ENCODE measurements around the gene ZNF526. TPM values are rescaled to one million over a fixed set of nuclear protein-coding genes. Genes with fewer than 3 reads are reported as not detected.
"Not testable (repeated sequence)": the region's sequence is repeated elsewhere in the genome, so short reads cannot be mapped to it uniquely, and the experiment has no call there.

The ZNF526 gene
- total RNA-seq, 1 donor from 2014 or later: 9.6 TPM

GRCh38 chr19:42261763-42262162 lies 41.7 kb downstream of the ZNF526 start:
- H3K4me3 ChIP-seq: no peak overlapping the region
- intact Hi-C loops (cut with DNase I): no loop called here

GRCh38 chr19:42266105-42266504 lies 46.0 kb downstream of the ZNF526 start:
- H3K9me3 ChIP-seq; H3K27me3 ChIP-seq; DNase-seq; H3K4me3 ChIP-seq; H3K36me3 ChIP-seq; ATAC-seq; H3K27ac ChIP-seq; intact Hi-C loops (cut with DNase I): not testable (repeated sequence)
- H3K4me1 ChIP-seq: peaks cover 19% of the 10 kb centered on the region

More at GRCh38 chr19:42261763-42262162, 41.7 kb downstream of the ZNF526 start:
- no peak for ATAC-seq
- no peak for TF ChIP-seq CTCF (IDR thresholded peaks at IDR 0.05)
- no peak overlapping the region for H3K27ac ChIP-seq
- H3K27me3 ChIP-seq: no peaks in the 10 kb centered on the region
- H3K36me3 ChIP-seq: no peaks in the 10 kb centered on the region
- DNase-seq: no peak
- no peaks in the 10 kb centered on the region for H3K9me3 ChIP-seq
- no peaks in the 10 kb centered on the region for H3K4me1 ChIP-seq

DNA sequence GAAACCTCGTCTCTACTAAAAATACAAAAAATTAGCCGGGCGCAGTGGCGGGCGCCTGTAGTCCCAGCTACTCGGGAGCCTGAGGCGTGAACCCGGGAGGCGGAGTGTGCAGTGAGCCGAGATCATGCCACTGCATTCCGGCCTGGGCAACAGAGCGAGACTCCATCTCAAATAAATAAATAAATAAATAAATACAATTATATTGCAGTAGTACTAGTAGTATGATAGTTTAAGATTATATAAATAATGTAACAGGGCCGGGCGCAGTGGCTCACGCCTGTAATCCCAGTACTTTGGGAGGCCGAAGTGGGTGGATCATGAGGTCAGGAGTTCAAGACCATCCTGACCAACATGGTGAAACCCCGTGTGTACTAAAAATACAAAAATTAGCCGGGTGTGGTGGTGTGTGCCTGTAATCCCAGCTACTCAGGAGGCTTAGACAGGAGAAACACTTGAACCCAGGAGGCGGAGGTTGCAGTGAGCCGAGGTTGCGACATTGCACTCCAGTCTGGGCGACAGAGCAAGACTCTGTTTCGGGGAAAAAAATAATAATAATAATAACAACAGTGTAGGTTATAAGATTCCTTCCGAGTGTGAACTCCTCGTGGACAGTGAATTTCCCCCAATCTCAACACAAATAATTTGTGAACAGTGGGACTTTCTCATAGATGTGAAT lies 47.0 kb downstream of the ZNF526 start:
- intact Hi-C loops (cut with DNase I); DNase-seq; H3K27me3 ChIP-seq; ATAC-seq; H3K9me3 ChIP-seq; H3K4me3 ChIP-seq; H3K36me3 ChIP-seq: not testable (repeated sequence)
- peaks cover 25% of the 10 kb centered on the region for H3K4me1 ChIP-seq
- peak overlapping the region; percentile 99 for H3K27ac ChIP-seq

DNA sequence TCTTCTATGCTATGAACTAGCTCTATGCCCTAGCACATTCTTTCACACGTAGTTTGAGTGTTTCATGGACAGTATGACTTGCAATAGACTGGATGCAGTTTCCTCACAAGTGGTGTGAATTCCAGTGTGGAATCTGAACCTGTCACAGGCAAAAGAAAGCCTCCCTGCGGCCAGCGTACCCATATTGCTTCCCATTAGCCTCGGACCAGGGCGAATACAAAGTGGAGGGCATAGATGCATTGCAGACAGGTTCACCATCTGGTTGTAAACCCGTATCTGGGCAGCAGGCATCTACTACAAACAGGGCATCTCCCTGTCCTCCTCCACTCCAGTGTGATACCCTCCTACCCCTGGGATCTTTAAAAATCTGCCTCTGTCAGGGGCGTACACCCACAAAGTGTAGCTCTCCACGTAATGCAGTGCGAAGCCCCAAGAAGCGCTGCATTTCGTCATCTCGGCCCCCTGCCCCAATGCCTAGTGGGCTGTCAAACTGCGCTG lies 47.6 kb downstream of the ZNF526 start:
- intact Hi-C loops (cut with DNase I): no loop called here
- no peak for DNase-seq
- H3K27ac ChIP-seq: peak overlapping the region; percentile 99

GRCh38 chr19:42268142-42268703 lies 48.1 kb downstream of the ZNF526 start:
- peaks cover 25% of the 10 kb centered on the region for H3K4me1 ChIP-seq
- peak overlapping the region; percentile 99 for H3K27ac ChIP-seq
- intact Hi-C loops (cut with DNase I): no loop called here
- no peaks in the 10 kb centered on the region for H3K27me3 ChIP-seq
- DNase-seq (peak; percentile 99), ATAC-seq (peak; percentile 83)
- peaks cover 13% of the 10 kb centered on the region for H3K36me3 ChIP-seq
- no peak for TF ChIP-seq CTCF (IDR thresholded peaks at IDR 0.05)
- H3K4me3 ChIP-seq: peak overlapping the region; percentile 59
- no peaks in the 10 kb centered on the region for H3K9me3 ChIP-seq

More for the DNA sequence above, 47.6 kb downstream of the ZNF526 start:
- peaks cover 8% of the 10 kb centered on the region for H3K36me3 ChIP-seq
- ATAC-seq: no peak
- no peak for TF ChIP-seq CTCF (IDR thresholded peaks at IDR 0.05)
- no peaks in the 10 kb centered on the region for H3K9me3 ChIP-seq
- H3K4me3 ChIP-seq: peak overlapping the region; percentile 59
- H3K27me3 ChIP-seq: no peaks in the 10 kb centered on the region
- peaks cover 25% of the 10 kb centered on the region for H3K4me1 ChIP-seq

GRCh38 chr19:42268704-42269477 lies 48.8 kb downstream of the ZNF526 start, which contains the start of gene CIC:
TSS of gene CIC (plus strand) at chr19:42269252. CDS start at chr19:42271784, 2,532 bp downstream.
- intact Hi-C loops (cut with DNase I): no loop called here
- H3K36me3 ChIP-seq: peaks cover 20% of the 10 kb centered on the region
- H3K4me3 ChIP-seq: peak within 1 kb of the TSS; percentile 69
- DNase-seq (peak; percentile 100), ATAC-seq (peak; percentile 88)
- H3K27ac ChIP-seq: peak within 1 kb of the TSS; percentile 99
- TF ChIP-seq CTCF (IDR thresholded peaks at IDR 0.05): no peak
- no peaks in the 10 kb centered on the region for H3K27me3 ChIP-seq
- peaks cover 25% of the 10 kb centered on the region for H3K4me1 ChIP-seq
- H3K9me3 ChIP-seq: no peaks in the 10 kb centered on the region

Data from upper lobe of right lung (tissue), 1 donor.